Activated T-cell treated with anti-CD3 and anti-CD28 coated beads for 24 hours (primary cell): ENCODE results near the gene AHI1.
"Not testable (repeated sequence)": the region's sequence is repeated elsewhere in the genome, so short reads cannot be mapped to it uniquely, and the experiment has no call there.

ENCODE experiments used
- DNase-seq: peaks from one replicate; pipeline ENCODE4 v3.0.0-alpha.2; 2020; ENCODE audit warnings: low read depth

The AHI1 gene

DNA sequence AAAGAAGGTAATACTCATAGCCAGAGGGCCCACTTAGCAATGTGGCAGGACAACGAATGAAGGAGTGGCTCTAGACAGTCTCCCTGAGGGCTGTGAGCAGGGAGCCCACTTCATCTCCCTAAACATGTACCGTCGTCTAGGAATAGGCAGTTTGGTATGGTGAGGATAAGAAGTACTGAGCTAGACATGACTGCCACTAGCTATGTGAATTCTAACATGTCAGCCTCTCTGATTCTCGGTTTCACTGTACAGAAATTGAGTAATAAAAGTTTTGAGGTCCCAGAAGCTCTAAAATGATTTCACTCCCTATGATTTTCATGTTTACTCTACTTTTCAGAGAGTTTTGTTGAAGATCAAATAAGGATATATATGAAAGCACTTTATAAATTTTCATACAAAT, 107.1 kb downstream of the AHI1 start:
- DNase-seq, result no peak

DNA sequence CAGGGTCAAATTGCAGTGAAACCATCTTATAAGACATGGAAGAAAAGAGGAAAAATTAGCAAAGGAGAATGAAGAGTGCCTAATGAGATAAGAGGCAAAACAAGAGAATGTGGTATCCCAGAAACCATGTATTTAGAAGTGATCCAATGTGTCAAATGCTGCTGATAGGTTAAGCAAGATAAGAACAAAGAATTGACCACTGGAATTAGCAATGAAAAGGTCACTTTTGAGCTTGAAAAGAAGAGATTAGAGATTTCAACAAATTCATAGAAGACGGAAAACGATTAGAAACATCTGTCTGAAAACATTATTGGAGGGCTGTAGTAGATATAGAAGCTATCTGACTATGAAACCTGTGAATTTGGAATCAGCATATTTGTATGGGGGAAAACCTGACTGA, 112.2 kb downstream of the AHI1 start:
- no peak for DNase-seq

DNA sequence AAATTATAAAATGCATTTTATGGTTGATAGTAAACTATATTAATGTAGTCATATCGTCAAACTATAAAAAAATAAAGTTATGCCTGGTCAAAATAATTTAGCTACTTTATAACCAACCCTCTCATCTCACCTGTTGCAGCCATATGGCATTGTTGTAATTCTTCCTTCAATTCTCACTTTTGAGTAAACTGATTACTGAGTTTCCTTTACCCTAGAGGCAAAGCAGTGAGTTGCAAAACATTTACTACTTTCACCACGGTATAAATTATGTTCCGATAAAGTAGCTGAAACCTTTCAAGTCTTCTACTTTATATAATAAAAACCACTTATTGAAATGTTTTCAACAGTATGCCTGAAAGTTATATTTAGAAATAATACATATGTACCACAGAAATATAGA, 113.8 kb downstream of the AHI1 start:
- DNase-seq, result no peak

DNA sequence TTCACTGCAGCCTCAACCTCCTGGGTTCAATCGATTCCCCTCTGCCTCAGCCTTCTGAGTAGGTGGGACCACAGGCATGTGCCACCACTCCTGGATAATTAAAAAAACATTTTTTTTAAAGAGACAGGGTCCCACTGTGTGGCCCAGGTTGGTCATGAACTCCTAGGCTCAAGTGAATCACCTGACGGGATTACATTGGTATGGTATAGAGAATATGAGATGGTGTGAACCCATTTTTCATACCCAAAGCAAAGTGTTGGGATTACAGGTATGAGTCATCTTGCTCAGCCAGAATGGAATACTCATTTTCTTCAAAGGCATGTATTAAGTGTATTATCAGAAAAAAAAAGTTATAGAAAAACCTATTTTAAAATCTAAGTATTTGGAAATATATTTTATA, 114.2 kb downstream of the AHI1 start:
- no peak for DNase-seq

DNA sequence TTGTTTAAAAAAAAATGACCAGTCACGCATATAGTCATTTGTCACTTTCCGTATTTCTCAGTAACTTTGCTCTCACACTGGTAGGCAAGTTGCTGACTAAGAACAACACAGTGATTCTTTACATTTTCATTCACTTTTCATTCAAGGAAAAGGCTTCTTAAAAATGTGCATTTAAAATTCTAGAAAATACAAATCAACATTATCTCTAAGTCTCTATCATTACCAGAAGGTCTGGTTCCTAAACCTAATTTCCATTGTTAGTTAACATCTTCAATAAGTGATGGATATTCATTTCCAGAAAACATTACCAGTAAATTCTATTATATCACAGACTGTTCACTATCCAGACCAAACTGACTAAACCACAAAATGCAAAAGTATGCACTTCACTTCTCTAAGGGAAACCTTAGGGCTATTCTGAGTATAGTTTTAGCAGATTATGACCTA, 115.3 kb downstream of the AHI1 start:
- no peak for DNase-seq

DNA sequence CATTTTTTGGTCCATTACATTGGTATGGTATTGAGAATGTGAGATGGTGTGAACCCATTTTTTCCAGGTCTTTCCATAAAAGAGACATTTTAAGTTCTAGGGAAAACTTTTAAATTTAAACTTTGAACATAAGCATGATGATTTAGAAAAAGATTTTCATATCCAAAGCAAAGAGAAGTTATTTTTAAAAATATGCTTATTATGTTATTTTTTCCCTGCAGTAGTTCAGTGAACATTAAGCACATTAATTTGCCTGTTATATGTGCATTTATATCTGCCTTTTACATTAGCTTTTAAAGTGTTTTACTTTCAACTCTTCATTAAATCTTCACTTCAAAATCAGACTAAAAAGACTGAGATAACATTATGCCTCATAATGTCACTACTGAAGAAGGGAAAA, 116.7 kb downstream of the AHI1 start:
- DNase-seq, result no peak

DNA sequence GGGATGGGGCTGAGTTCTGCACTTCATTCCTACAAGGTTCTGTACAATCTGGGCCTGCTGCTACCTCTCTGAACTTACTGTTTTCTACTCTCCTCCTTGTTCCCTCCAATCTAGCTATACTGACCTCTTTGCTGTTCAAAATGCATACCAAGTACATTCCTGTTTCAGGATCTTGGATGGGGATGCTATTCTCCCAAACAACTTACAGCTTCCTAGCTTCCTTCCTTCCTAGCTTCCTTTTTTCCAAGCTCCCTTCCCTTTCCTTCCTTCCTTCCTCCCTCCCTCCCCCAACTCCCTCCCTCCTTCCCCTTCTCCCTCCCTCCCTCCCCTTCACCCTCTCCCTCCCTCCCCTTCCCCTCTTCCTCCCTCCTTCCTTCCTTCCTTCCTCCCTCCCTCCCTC, 117.9 kb downstream of the AHI1 start:
- DNase-seq, result no peak

DNA sequence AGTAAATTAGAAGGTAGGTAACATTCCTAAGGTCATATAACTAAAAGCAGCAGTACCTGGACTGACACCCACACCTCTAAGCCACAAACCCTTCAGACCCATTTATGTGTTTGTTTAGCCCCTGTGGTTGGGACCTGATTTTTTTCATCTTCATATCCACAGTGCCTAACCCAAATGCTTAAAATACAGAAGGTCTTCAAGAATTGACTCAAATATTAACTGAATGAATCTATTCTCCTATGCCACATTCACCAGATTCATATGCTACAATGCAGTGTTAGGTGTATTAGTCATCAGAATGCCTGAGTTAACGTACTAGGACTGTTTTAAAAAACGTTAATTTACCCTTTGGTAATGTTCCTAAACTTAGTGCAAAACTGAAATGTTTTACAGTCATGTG, 124.8 kb downstream of the AHI1 start:
- no peak for DNase-seq

DNA sequence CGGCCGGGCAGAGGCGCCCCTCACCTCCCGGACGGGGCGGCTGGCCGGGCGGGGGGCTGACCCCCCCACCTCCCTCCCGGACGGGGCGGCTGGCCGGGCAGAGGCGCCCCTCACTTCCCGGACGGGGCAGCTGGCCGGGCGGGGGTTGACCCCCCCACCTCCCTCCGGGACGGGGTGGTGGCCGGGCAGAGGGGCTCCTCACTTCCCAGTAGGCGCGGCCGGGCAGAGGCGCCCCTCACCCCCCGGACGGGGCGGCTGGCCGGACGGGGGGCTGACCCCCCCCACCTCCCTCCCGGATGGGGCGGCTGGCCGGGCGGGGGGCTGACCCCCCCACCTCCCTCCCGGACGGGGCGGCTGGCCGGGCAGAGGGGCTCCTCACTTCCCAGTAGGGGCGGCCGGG, 133.9 kb downstream of the AHI1 start:
- not testable (repeated sequence) for DNase-seq

DNA sequence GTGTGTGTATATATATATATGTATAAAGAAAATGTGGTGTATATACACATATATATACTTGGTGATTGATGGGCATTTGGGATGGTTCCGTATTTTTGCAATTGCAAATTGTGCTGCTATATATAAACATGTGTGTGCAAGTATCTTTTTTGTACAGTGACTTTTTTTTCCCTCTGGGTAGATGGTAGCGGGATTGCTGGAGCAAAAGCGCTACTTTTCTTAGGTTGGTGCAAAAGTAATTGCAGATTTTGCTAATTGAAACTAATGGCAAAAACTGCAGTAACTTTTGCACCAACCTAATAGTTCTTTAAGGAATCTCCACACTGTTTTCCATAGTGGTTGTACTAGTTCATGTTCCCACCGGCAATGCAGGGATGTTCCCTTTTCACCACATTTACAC, 135.4 kb downstream of the AHI1 start:
- no peak for DNase-seq

DNA sequence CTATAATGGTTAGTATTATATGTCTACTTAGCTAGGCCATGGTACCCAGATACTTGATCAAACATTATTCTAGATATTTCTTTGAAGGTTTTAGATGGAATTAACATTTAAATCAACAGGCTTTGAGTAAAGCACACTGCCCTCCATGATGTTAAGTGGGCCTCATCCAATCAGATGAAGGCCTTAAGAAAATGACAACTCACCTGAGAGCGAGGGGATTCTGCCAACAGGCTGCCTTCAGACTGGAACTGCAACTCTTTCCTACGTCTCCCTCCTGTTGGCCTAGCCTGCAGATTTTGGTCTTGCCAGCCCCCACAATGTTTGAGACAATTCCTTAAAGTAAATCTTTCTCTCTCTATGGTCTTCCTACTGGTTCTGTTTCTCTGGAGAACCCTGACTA, 137.3 kb downstream of the AHI1 start:
- no peak for DNase-seq

DNA sequence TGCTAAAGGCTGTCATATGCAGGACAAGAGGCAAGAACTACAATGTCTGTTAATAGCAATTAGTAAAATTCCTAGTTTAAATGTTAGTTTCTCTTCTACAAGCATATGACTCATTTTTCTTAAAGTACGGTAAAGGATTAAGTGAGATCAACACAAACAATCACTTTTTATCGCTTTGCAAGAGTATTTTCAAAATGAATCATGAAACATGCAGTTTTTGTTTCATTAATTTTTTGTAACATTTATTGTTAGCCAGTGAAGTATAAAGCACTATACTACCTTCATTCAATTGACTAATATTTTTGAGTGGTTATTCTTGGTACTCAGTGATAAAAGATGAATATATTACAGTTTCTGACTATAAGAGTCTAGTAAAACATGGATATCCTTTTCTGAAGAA, 138.6 kb downstream of the AHI1 start:
- DNase-seq, result no peak

DNA sequence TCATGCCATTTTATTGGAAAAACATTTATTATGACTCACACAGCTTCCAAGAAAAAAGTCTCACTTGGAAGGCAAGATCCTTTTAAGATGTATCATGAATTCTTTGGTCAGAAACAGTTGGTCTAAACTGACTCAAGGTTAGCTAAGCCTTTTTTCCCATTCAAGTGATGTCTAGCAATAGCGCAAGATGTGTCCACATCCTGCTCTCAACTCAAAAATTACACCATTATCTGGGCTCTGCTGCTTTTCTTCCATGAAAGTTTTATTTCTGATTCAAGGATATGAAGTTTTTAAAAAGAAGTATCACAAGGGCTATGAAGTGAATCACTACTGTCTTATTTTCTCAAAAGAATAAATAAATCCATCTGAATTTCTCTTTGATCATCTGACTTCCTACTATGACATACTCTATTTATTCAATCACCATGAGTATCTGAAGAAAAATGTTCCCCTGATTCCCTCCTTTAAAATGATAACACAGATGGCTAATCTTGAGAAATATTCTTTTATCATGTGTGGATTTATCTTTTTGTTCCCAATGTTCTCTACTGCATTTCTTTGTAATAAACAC, 139.2 kb downstream of the AHI1 start:
- DNase-seq, result no peak

DNA sequence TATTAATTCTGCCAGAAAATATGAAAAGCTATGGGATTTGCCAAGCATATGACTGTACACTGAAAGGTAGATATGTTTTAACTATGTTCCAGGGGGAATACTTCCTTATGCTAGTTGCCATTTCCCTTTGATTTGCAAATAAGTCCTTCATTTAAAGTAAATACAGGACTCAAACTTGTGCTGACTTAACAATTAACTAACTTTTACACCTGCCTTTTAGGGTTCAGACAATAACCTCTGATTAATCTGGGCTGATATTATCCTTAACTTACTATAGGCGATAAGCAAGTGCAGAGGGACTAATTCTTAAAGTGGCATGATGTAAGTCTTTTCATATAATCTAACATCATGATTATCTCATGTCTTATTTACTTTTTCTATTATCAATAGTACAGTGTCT, 143.1 kb downstream of the AHI1 start:
- no peak for DNase-seq

DNA sequence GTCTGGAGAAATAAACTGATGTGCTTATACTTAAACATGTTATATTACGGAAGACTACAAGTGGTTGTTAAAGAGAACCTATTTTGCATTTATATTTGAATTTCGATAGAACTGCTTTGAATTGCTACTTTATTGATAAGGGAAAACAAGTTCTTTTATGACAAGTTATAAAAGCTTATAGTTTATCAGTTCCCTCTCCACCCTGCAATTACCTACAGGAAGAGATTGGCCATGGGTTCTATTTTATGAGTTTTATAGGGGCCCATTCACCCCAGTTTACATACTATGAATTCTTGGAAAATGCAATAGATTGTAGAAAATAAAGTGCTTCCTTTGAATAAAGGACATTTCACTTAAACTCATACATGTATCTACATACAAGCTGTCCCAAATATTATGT, 144.4 kb downstream of the AHI1 start:
- no peak for DNase-seq

DNA sequence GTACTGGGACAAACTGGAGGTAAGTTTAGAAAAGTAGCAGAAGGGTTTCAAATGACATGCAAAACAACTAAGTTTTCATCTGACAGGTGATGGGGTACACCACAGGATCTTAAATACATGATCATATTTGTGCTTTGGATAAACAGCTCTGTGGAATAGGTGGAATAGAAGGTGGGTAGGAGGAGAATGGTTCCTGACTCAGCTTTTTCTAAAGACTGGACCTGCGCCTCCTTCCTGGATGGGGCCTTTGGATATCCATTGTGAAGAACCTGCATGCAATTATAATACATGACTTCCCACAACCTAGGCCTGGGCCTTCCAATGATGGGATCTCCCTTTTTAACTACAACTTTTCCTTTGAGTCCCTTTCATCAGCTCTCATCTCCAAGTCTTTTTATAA, 145.9 kb downstream of the AHI1 start:
- DNase-seq, result no peak

DNA sequence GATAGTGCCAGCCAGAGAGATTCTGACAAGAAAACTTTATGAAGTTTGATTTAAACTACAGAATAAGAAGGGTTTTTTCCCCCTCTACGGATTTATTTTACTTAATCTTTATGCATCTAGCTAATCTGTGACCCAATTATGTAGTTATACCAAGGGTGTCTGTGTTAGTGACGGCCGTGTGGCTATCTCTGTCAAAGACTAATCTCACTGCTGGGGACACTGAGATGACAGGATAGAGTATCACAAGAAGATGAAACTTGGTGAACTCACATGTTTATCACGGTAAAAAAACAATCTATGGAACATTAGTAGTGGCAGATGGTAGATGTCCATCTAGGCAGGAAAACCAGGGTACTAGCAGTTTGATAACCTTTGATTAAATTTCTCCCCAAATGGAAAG, 149.7 kb downstream of the AHI1 start:
- no peak for DNase-seq

DNA sequence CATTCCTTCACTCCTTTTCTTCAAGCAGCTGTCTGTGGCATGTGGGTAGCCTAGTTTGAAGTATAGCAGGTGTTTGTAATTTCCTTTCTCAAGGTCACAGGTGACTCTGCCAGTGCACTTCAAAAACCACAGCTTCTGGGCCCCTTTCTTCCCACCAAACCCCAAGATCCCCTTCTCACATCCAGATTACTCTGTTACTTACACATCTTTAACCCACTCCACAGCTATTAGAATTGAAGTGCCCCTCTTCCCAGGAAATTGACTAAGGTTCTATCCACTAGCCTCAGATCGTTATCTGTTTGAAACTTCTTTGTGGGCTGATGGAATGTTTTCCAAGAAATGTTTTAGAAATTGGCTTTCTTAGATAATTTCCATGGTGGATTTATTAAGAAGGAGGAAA, 150.8 kb downstream of the AHI1 start:
- DNase-seq, result no peak

DNA sequence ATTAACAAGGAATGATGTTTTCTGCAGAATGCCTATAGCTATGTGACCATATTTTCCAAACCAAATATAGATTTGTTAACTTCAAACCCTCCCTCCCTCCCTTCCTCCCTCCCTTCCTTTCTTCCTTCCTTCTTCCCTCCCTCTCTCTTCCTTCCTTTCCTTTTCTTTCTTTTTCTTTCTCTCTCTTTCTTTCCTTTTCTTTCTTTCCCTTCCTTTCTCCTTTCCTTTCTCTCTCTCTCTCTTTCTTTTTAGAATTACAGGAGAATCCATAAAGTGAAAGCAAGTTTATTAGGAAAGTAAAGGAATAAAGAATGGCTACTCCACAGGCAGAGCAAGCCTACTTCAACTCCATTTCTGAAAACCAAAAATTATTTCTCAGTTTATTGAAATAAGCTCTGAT, 153.0 kb downstream of the AHI1 start:
- DNase-seq, result no peak

DNA sequence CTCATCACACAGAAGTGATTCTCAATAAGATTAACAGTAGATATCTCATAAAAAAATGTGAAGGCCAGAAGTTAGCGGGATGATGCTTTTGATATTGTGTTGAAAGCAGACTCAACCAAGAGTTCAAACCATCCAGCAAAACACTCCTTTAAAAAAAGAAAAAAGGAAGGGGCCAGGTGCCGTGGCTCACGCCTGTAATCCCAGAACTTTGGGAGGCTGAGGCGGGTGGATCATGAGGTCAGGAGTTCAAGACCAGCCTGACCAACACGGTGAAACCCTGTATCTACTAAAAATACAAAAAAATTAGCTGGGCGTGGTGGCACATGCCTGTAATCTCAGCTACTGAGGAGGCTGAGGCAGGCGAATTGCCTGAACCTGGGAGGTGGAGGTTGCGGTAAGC, 157.6 kb downstream of the AHI1 start:
- DNase-seq, result not testable (repeated sequence)

DNA sequence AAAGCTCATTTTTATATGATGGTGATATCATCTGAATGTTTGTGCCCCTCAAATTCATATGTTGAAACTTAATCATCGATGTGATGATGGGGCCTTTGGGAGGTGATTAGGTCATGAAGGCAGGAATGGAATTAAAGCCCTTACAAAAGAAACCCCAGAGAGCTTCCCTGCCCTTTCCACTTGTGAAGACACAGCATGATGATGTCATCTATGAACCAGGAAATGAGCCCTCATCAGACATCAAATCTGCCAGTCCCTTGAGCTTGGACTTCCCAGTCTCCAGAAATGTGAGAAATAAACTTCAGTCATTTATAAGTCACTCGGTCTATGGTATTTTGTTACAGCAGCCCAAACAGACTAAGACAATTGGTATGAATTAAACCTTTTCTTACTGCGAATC, 163.4 kb downstream of the AHI1 start:
- DNase-seq, result no peak

DNA sequence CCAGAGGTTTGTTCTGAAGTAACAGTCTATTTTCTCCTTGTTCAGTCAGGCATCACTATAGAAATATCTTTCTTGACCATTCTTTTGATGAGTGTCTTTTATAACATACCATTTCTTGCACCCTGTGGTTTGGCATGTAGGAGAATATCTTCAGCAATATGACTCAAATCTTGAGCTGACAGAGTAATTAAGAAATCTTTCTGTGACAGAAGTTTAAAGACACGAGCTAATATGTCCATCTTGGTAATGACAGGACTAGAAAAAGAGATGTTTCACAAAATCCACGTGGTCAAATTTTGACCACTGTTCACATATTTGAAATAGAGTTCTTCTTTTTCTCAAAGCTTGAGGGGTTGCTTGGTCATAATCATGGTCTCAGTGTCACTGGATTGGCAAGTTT, 166.5 kb downstream of the AHI1 start:
- DNase-seq, result no peak

DNA sequence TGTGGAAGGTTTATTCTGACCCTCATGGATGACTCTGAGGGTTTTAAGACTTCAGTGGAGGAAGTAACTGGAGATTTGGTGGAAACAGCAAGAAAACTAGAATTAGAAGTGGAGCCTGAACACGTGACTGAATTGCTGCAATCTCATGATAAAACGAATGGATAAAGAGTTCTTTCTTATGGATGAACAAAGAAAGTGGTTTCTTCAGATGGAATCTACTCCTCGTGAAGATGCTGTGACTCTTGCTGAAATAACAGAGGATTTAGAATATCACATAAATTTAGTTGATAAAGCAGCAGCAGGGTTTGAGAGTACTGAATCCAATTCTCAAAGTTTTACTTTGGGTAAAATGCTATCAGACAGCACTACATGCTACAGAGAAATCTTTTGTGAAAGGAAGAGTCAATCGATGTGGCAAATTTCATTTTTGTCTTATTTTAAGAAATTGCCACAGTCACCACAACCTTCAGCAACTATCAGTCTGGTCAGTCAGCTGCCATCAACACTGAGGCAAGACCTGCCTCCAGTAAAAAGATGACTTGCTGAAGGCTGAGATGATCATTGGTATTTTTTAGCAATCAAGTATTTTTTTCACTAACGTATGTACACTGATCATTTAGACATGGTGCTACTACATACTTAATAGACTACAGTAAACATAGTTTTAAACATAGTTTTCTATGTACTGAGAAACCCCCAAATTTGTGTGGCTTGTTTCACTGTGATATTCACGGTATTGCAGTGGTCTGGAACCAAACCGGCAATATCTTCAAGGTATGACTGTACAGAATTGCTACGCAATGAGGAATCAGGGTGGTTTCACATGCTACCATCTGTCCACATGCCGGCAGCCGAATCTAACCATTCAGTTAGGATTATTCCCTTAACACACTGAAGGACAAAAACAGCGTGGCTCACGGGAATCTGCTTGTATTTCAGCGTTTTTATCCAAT, 167.4 kb downstream of the AHI1 start:
- DNase-seq, result no peak

DNA sequence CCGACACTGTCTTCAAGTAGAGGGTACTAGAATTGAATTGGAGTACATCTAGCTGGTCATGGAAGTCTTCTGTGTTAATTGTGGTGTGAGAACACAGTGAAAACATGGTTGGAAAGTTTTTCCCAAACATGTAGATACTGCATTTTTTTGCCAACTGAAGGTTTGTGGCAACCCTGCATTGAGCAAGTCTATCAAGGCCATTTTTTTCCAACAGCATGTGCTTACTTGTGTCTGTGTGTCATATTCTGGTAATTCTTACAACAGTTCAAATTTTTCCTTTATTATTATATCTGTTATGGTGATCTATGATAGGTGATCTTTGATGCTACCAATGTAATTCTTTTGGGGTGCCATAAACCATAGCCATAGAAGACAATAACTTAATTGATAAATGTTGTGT, 169.4 kb downstream of the AHI1 start:
- no peak for DNase-seq
